Stomach smooth muscle (tissue), 2 donors: ENCODE results near the gene RPH3AL.
"Not testable (repeated sequence)": the region's sequence is repeated elsewhere in the genome, so short reads cannot be mapped to it uniquely, and the experiment has no call there.

Experiments used
- H3K27ac ChIP-seq: one replicate; pipeline ENCODE4 v1.7.0; 2013; ENCODE audit warnings: mild to moderate bottlenecking, low read length, inconsistent platforms
- H3K27me3 ChIP-seq, 2 donors: one replicate each; pipeline ENCODE4 v1.7.0; 2013; ENCODE audit warnings: low read length in 2 of 2; ENCODE audit not compliant: insufficient read depth in 2 of 2, control insufficient read depth in 1 of 2
- H3K36me3 ChIP-seq, 2 donors: one replicate each; pipeline ENCODE4 v1.7.0; 2013; ENCODE audit warnings: low read length in 2 of 2; ENCODE audit not compliant: control insufficient read depth in 2 of 2, insufficient read depth in 2 of 2
- H3K4me1 ChIP-seq: one replicate; pipeline ENCODE4 v1.7.0; 2013; ENCODE audit warnings: low read length; ENCODE audit not compliant: control insufficient read depth, insufficient read depth
- H3K4me3 ChIP-seq, 2 donors: one replicate each; pipeline ENCODE4 v1.7.0; 2013; ENCODE audit warnings: low read length in 2 of 2
- H3K9ac ChIP-seq, 2 donors: one replicate each; pipeline ENCODE4 v1.7.0; 2013; ENCODE audit warnings: low read length in 2 of 2, mild to moderate bottlenecking in 1 of 2
- H3K9me3 ChIP-seq, 2 donors: one replicate each; pipeline ENCODE4 v1.7.0; 2013; ENCODE audit warnings: low read length in 2 of 2; ENCODE audit not compliant: control insufficient read depth in 2 of 2
- donor health status: healthy.
- donor health status: Pancreatic carcinoma.

Gene RPH3AL

DNA sequence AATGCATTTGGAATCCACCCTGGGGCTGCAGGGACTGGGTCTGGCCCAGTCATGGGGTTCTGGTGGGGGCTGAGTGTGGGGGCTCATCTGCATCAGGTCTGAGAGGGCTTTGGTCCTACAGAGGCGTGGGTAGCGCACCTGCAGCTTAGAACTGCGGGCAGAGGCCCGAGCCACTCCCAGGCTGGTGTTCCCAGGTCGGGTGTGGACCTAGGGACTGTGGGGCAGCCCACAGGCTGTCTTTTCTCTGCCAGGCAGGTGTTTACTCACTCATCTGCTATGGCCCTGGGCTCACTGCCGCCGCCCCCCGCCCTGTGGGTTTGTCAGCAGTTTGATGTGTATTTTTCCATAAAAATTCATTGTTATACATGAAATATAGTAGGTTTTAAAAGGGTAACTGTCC, 144.2 kb downstream of the RPH3AL start:
- Histone ChIP-seq H3K27me3 (peaks cover 7 to 14% of the 10 kb centered on the region in 2 donors), H3K27ac (no peak overlapping the region), H3K4me3 (no peak overlapping the region), H3K36me3 (no peaks in the 10 kb centered on the region), H3K4me1 (no peaks in the 10 kb centered on the region), H3K9ac (no peak overlapping the region), H3K9me3 (no peaks in the 10 kb centered on the region)

GRCh38 chr17:207775-208174, 144.8 kb downstream of the RPH3AL start:
- H3K9me3 ChIP-seq = no peaks in the 10 kb centered on the region
- H3K4me3 ChIP-seq = no peak overlapping the region
- no peak overlapping the region for H3K9ac ChIP-seq
- H3K36me3 ChIP-seq = no peaks in the 10 kb centered on the region
- H3K27me3 ChIP-seq = peaks cover 7 to 14% of the 10 kb centered on the region in 2 donors
- H3K4me1 ChIP-seq = no peaks in the 10 kb centered on the region
- H3K27ac ChIP-seq = no peak overlapping the region

DNA sequence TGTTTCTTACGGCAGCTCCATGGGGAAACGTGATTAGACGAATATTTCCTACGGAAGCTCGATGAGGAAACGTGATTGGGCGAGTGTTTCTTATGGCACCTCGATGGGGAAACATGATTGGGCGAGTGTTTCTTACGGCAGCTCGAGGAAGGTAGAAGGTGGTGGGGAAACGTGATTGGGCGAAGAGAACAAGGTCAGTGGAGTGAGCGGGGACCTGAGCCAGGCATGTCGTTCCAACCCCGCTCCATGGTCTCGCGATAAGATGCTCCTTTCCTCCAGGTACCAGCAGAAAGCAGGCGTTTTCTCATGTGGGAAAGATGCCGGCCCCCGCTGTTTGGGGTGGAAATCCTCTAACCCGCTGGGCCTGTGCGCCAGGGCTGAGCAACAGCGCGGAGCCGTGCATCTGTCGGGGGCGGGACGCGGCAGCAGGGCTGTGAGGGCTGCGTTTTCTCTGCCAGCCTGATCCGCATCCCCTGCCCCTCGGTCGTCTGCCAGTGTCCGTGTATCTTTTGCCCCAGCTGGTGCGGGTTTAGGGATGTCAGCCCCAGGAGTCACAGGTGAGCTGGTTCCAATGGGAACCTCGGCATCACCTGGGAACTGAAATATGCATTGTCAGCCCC, 145.6 kb downstream of the RPH3AL start:
- no peak overlapping the region for H3K9ac ChIP-seq
- H3K9me3 ChIP-seq = no peaks in the 10 kb centered on the region
- H3K27me3 ChIP-seq = peaks cover 7 to 14% of the 10 kb centered on the region in 2 donors
- no peak overlapping the region for H3K4me3 ChIP-seq
- H3K27ac ChIP-seq = no peak overlapping the region
- no peaks in the 10 kb centered on the region for H3K36me3 ChIP-seq
- no peaks in the 10 kb centered on the region for H3K4me1 ChIP-seq

- not testable (repeated sequence) for H3K9me3 ChIP-seq
Measured at GRCh38 chr17:206484-206883, 146.1 kb downstream of the RPH3AL start.

DNA sequence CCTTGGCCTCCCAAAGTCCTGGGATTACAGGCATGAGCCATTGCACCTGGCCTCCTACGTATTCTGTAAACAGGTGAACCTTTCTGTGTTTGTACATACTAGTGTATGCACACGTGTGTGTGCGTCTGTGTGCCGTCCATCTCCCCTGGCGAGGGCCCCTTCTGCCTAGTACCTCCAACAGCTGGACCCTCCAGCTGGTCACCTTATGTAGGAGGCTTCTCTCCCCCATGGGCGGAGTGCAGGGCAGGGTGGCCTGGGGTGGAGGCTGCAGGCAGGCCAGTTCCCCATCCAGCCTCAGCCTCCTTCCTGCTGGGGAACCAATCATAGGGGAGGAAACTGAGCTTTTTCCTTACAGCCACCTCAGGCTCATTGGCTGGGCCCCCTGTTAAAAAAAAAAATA, 146.8 kb downstream of the RPH3AL start:
- no peaks in the 10 kb centered on the region for H3K36me3 ChIP-seq

More at GRCh38 chr17:206484-206883, 146.1 kb downstream of the RPH3AL start:
- H3K27ac ChIP-seq, H3K4me3 ChIP-seq, H3K4me1 ChIP-seq, H3K36me3 ChIP-seq, H3K9ac ChIP-seq: not testable (repeated sequence)
- H3K27me3 ChIP-seq = peaks cover 7 to 14% of the 10 kb centered on the region in 2 donors

GRCh38 chr17:205148-205669, 147.4 kb downstream of the RPH3AL start:
- H3K9me3 ChIP-seq = no peaks in the 10 kb centered on the region
- no peaks in the 10 kb centered on the region for H3K4me1 ChIP-seq
- H3K27ac ChIP-seq = no peak overlapping the region
- no peaks in the 10 kb centered on the region for H3K36me3 ChIP-seq
- peaks cover 7 to 14% of the 10 kb centered on the region in 2 donors for H3K27me3 ChIP-seq
- H3K9ac ChIP-seq = no peak overlapping the region
- no peak overlapping the region for H3K4me3 ChIP-seq

More for the DNA sequence above, 146.8 kb downstream of the RPH3AL start:
- H3K9me3 ChIP-seq = no peaks in the 10 kb centered on the region
- peaks cover 7 to 14% of the 10 kb centered on the region in 2 donors for H3K27me3 ChIP-seq
- H3K27ac ChIP-seq = no peak overlapping the region
- H3K4me3 ChIP-seq = no peak overlapping the region
- H3K9ac ChIP-seq = no peak overlapping the region
- H3K4me1 ChIP-seq = no peaks in the 10 kb centered on the region

DNA sequence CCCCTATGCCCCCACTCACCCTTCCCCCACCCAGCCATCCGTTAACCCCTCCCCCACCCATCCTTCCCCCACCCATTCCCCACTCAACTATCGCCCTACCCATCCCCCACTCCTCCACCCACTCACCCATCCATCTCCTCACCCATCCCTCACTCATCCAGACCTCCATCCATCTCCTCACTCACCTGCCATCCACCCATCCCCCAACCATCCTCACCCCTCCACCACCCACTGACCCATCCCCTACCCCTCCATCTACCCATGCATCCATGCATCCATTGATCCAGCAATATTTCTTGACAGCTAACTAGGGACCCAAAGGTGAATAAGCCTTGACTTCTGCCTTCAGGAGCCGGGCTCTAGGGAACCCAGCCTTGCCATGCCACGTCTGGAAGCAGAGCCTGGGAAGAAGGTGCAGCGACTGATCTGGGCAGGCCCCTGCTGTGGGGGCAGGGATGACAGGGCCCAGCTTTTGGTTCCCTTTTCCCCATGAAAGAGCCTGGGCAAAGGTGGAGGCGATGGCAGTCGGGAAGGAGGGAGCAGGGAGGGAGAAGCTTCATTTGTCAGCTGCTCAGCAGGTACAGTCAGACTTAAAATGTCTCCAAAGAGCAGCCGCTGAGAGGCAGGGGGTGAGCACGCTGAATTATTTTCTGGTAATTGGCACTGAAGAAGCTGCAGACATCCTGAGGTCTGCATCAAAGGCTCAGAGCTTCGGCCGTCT, 148.0 kb downstream of the RPH3AL start:
- H3K9me3 ChIP-seq = no peaks in the 10 kb centered on the region
- peaks cover 3% of the 10 kb centered on the region for H3K4me1 ChIP-seq
- H3K27me3 ChIP-seq = peaks cover 7 to 18% of the 10 kb centered on the region in 2 donors
- H3K9ac ChIP-seq = no peak overlapping the region
- no peak overlapping the region for H3K4me3 ChIP-seq
- H3K36me3 ChIP-seq = no peaks in the 10 kb centered on the region
- H3K27ac ChIP-seq = no peak overlapping the region

- H3K27me3 ChIP-seq = peaks cover 9 to 21% of the 10 kb centered on the region in 2 donors
- H3K9ac ChIP-seq = no peak overlapping the region
- H3K36me3 ChIP-seq = no peaks in the 10 kb centered on the region
- H3K27ac ChIP-seq = no peak overlapping the region
- no peak overlapping the region for H3K4me3 ChIP-seq
- H3K9me3 ChIP-seq = no peaks in the 10 kb centered on the region
- H3K4me1 ChIP-seq = peaks cover 6% of the 10 kb centered on the region
Measured at GRCh38 chr17:202501-202951, 150.1 kb downstream of the RPH3AL start.

DNA sequence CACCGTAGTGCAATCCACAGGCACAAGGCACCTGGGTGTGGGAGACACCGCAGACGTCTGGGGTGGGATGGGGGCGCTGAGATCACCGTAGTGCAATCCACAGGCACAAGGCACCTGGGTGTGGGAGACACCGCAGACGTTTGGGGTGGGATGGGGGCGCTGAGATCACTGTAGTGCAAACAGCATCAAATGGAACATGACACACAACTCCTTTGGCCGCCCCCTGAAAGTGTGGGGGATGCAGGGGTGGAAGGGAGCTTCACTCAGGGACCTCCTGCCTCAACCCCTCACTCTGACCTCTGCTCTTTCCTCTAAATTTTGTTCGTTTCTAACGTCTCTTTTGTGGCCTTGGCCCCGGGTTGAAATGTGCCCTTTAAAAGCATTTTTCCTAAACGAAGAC, 150.9 kb downstream of the RPH3AL start:
- not testable (repeated sequence) for H3K9ac ChIP-seq, H3K4me1 ChIP-seq, H3K36me3 ChIP-seq, H3K27ac ChIP-seq, H3K9me3 ChIP-seq, H3K4me3 ChIP-seq
- peaks cover 9 to 19% of the 10 kb centered on the region in 2 donors for H3K27me3 ChIP-seq

DNA sequence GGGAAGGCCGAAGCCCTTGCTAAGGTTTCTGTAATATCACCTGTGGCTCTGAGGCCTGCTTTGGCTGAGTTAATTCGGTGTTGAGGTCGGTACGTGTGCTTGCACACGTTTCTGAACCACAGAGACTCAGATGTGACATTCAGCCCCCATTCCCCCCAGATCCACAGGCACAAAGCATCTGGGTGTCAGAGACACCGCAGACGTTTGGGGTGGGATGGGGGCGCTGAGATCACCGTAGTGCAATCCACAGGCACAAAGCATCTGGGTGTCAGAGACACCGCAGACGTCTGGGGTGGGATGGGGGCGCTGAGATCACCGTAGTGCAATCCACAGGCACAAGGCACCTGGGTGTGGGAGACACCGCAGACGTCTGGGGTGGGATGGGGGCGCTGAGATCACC, 151.3 kb downstream of the RPH3AL start:
- not testable (repeated sequence) for H3K4me1 ChIP-seq, H3K9me3 ChIP-seq, H3K4me3 ChIP-seq, H3K27ac ChIP-seq, H3K9ac ChIP-seq, H3K36me3 ChIP-seq
- H3K27me3 ChIP-seq = peaks cover 13 to 19% of the 10 kb centered on the region in 2 donors

- no peaks in the 10 kb centered on the region for H3K9me3 ChIP-seq
- H3K4me3 ChIP-seq = no peak overlapping the region
- peaks cover 11 to 17% of the 10 kb centered on the region in 2 donors for H3K27me3 ChIP-seq
- no peak overlapping the region for H3K9ac ChIP-seq
- peaks cover 6% of the 10 kb centered on the region for H3K4me1 ChIP-seq
- H3K27ac ChIP-seq = no peak overlapping the region
- H3K36me3 ChIP-seq = no peaks in the 10 kb centered on the region
Measured at GRCh38 chr17:200586-200985, 152.0 kb downstream of the RPH3AL start.
